ENCODE measurements around the gene AIMP1.

The AIMP1 gene

DNA sequence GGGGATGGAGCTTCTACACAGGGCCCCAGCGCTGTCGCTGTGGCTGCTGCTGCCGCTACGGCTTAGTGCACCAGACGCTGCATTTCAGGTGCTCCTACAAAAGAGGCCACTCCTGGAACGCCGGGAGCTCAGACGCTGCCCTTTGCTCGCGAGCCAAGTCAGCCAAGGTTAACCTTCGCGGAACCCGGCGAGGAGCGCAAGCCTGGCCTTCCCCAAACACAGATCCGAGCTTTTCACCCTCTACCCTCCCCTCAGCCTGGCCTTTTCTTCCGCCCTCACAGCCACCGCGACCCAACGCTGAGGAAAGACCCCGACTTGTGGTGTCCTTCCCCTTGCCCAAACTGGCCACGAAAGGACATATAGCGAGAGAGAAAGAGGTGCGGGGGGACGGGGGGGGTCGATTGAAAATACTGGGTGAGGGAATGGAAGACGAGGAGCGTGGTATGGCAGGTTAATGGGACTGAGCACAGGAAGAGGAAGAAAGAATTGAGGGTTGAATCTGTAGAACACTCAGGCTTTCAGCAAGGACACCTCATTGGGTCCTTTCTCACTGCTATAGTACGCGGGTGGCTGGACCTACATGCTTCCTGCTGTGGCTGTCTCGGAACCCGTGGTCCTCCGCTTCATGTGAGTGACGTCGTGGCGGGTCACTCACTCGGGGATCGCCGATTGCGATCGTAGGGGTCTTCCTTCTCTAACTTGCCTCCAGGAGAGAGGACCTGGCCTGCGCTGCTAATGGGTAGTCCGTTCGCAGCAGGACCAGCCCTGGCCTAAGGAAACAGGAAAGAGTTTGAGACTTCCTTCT is at the start of gene AIMP1, which contains the start of gene TBCK:
TSS of gene AIMP1 (plus strand) at position 583 of the 805 bp plus-strand sequence. CDS start 8,460 bp downstream, outside the sequence.
TSS of gene TBCK (minus strand) at position 242 of the 805 bp plus-strand sequence. CDS start 7,249 bp downstream, outside the sequence.
- peak; percentile 87 for DNase-seq (ENCODE audit: low spot score)

DNA sequence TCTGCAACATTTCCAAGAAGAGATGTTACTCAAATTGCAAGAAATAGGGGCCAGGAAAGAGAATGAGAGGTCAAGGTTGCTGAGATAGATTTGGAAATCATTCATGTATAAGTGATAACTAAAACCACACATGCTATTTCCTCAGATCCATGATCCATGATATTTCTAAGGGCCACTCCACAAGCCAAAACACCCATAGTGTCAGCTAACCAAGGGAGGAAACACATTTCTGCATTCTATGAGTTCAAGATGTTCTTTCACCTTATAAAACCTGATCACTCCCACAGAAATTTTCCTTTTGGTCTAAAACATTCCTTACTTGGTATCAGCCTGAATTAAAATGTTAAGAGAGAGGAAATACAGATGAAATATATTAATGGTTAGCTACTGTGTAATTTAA is 47.6 kb upstream of the AIMP1 start:
- peak; percentile 32 for DNase-seq (ENCODE audit: low spot score)

DNA sequence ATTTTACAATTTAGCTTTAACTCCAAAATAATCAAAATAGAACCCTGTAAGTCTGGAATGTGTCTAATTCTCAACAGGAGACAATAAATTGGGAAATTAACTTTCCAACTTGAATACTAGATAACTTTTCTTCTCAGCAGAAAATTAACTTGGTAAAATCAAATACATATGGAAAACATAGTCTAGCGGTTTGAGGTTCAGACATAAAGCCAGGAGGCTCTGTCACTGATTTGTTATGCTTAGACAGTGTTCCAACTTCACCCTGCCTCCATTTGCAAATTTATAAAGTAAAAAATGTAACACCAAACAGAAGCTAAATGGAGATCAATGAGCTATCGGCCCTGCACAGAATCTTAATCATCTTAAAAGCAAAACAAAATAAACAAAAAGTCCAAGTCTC is 46.6 kb upstream of the AIMP1 start:
- DNase-seq (ENCODE audit: low spot score) = no peak

DNA sequence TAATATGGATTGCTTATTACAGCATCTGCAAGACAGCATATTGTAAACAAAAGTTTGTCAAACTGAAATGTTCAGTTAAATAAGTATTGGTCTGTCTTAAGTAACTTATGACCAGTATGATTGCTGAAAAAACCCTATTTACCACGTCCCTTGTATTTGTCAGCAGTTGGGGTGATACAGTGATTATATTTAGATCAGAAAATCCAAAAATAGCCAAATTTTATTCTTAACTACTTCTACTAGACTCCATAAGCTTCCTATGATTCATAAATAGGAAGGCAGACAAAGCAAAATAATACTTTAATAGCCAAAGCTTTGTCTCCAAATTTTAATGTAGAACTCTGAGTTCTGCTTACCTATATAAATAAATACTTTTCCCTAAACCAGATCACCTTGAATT is 45.6 kb upstream of the AIMP1 start:
- no peak for DNase-seq (ENCODE audit: low spot score)

DNA sequence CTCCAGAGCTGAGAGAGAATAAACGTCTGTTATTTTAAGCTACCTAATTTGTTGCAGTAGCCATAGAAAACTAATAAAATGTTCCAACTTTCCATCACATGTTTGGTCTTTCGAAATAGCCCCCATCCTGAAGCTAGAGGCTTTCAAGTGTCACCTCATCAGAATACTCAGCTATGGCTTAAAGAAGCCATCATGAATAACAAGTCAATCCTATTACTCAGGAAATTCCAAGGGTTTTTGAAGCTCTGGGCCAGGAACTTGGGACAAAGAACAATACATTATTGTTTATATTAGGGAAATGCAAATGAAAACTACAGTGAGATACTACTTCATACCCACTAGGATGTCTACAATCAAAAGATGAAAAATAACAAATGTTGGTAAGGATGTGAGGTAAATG is 42.5 kb upstream of the AIMP1 start:
- DNase-seq (ENCODE audit: low spot score) = peak; percentile 8

DNA sequence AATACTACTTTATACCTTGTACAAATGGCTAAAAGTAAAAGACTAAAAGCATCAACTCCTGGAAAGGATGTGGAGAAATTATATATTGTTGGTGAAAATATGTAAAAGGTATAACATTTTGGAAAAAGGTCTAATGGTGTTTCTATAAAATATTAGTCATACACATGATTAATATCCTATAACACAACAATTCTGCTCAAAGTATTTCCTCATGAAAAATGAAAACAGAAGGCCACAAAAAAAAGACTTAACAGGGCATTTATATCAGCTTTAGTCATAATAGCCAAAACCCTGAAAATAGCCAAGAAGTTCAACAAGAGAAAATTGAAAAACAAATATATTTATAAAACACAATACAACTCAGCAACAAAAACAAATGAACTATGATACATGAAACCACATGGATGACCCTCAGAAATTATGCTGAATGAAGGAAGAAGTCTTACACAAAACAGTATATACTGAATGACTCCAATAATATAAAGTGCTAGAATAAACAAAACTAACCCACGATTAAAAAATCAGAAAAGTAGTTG is 39.1 kb upstream of the AIMP1 start:
- DNase-seq (ENCODE audit: low spot score) = no peak

DNA sequence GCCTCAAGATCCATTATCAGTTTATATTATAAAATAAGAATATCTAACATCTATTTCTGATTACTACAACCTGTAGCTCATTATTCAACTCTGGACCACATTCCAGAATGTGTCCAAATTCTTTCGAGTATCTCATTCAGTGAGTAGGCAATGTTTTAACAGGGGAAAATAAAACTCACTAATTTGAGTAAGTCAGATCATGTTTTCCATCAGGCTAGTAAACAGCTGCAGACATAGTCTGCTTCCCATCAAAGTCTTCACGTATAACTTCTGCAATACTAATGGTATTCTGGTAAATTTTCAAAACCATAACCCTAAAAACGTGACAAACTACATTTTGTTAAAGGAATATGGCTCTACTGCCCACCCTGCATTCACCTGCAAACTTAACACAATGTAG is 32.1 kb upstream of the AIMP1 start:
- no peak for DNase-seq (ENCODE audit: low spot score)

DNA sequence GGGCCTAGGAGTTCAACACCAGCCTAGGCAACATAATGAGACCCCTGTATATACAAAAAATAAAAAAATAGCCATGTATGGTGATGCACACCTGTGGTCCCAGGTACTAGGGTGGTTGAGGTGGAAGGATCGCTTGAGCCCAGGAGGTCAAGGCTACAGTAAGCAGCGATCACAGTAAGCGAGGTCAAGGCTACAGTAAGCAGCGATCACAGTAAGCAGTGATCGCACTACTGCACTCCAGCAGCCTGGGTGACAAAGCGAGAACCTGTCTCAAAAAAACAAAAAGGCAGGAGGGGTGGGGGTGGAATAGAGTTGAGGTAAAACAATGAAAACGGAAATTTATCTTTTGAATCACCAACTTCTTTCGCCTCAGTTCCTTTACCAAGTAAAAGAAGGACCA is 29.7 kb upstream of the AIMP1 start:
- DNase-seq (ENCODE audit: low spot score) = no peak

DNA sequence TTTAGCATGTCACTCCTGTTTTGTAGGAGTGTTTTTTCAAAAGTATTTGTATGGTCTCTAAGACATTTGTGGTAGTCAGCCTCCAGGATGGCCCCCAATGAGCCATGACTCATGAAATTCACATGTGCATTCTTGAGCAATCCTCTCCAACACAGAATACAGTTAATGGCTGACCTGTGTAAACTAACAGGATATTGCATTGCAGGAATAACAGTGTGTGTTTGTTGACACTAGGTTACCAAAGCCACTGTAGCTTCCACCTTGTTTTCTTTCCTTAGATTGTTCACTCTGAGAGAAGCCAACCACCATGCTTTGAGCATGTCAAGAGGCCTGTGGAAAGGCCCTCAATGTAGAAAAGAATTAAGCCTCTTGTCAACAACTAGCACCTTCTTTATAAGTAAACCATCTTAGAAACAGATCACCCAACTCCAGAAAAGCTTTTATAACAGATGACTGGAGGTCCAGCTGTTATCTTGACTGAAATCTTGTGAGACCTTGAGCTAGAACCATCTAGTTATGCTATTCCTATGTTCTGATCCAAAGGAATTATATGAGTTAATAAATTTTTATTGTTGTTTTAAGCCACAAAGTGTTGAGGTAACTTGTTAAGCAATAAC is 28.9 kb upstream of the AIMP1 start:
- DNase-seq (ENCODE audit: low spot score) = peak; percentile 36

DNA sequence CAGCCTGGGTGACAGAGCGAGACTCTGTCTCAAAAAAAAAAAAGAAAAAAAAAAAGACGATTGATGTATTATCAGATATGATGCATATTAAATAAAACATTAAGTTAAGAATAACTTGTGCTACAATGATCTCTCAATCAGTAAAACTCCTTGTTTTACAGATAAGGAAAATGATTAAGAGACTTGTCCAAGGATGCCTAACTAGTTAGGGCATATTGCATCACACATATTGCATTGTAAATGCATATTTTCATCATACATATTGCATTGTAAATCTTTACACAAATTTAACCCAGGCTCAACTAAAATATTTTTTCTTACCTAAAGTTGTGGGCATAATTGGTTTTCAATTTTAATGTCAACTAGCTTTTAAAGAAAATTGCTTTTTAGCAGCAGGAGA is 26.6 kb upstream of the AIMP1 start:
- no peak for DNase-seq (ENCODE audit: low spot score)

DNA sequence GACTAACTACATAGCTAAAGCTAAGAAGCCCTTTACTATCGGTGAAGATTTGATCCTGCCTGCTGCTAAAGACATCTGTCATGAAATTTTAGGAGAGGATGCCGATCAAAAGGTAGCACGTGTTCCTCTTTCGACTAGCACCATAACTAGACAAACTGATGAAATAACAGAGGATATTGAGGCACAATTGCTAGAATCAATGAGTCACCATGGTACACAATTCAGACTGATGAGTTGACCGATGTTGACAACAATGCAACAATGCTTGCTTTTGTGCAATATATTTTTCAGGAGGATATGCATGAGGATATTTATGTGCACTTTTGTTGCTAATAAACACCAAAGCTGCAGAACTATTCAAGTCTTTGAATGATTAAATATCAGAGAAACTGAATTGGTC is 24.7 kb upstream of the AIMP1 start:
- DNase-seq (ENCODE audit: low spot score) = no peak

DNA sequence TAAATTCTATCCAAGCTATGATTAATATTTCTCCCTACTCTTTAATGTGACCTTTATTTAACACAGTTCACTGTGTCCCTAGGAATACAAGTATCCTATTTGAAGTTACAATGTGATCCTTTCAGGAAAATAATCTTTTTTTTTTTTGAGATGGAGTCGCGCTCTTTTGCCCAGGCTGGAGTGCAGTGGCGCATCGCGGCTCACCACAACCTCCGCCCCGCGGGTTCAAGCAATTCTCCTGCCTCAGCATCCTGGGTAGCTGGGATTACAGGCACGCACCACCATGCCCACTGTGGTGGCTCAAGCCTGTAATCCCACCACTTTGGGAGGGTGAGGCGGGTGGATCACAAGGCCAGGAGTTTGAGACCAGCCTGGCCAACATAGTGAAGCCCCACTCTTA is 22.3 kb upstream of the AIMP1 start:
- no peak for DNase-seq (ENCODE audit: low spot score)

DNA sequence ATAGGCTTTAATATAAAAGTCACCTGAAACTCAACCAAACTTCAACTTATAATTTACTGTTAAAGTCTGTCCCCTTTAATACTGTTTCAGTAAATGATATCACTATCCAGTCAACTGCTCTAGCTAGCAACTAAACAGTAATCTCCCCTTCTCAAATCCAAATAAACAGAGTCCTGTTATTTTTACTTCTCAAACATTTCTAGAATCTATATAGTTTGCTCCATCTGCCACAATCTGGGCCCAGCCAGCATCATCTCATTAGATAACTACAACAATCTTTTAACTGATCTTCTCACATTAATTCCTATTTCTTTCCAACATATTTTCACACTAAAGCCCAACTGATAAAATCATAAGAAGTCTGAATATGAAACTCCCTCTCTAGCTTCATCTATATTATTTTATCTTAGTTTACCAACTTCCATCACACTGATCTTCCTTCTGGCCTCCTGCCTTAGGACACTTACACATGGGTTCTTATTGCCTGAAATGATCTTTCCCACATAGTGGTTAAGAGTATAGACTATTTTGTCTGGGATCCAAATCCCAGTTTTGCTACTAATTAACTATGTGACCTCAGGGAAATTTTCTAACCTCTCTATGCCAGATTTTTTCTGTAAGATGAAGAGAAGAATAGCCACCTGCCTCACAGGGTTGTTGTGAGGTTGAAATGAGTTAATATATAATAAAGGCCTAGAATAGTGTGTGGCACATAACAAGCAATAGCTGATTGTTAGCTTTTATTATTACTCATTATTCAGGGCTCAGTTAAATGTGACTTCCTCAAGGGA is 18.9 kb upstream of the AIMP1 start:
- DNase-seq (ENCODE audit: low spot score) = no peak

DNA sequence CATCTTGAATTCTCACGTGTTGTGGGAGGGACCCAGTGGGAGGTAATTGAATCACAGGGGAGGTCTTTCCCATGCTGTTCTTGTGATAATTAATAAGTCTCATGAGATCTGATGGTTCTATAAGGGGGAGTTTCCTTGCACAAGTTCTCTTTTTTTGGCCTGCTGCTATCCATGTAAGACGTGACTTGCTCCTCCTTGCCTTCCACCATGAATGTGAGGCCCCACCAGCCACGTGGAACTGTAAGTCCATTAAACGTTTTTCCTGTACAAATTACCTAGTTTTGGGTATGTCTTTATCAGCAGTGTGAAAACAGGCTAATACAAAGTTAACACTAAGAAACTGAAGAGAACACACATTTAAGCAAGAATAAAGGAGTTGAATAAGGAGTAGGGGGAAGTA is 16.4 kb upstream of the AIMP1 start:
- DNase-seq (ENCODE audit: low spot score) = no peak

DNA sequence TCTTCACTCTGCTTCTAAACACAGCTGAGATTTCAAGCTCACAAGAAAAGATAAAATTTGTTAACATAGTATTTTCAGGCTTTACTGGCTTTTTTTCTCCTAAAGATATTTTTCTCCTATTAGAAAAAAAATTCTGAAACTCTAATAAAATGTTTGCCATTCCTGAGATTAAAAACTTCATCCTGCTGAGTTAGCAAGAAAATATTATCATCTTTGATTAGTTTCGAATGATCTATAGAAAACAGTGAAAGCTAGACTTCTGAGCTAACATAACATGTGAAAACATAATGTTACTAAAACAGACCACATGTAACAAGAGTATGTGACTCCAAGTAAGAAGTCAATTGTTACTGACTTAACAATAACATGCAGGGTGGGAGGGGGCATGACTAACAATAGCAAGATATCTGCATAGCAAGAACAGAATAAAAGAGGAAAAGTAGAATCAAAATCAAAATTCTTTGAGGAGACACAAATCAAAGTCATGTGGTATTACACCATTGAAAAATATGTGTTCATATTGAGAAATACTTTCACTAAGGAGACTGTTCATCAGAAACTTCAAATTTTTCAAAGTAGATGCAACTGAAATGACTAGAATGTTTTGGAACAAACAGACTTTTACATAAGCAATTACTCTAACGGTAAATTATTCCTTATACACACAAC is 14.8 kb upstream of the AIMP1 start:
- DNase-seq (ENCODE audit: low spot score) = peak; percentile 47

DNA sequence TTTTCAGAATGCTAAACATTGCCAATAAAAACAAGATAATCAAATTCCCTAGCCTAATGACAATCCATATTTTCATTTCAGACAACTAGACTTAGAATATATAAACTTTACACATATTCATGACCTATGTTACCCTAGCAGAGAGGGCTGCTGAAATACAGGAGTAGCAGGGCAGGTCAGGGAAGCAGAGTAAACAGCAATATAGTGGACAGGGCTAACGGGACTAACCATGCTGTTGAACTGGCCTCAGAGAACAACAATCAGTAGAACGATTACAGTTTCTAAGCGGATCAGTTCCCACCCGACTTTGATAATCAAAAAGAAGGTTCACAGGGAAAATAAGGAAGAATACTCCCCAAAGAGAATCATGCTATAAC is 14.3 kb upstream of the AIMP1 start:
- no peak for DNase-seq (ENCODE audit: low spot score)

DNA sequence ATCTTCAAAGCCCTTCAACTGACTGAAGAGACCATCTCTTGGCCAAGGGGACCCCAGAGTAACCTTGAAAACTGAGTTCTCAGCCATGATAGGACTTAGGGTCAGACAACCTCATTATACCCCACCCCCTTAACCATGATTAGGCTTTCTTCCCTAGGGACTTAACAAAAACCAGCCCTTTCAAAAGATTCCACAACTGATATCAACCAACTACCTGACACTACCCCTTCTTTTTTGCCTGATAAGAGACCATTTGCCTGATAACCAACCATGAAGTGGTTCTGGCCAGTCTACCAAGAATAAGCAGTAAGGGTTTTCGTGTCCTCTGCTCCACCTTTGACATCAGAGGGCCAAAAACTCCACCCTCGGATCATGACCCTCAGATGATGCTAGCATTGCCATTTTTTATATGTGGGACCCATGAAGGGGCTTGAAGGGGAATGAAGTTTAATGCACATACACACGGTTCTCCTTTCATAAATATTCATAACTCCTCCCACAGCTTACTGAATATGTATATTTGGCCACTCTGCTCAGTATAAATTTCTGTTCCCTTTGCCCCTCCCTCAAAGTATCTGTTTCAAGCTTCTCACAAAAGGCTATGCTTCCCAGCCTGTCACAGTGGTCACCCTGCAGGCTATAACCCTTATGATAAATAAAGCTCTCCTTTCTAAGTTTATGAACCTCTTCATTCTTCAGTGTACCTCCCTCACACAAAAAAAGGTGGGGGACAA is 12.6 kb upstream of the AIMP1 start:
- DNase-seq (ENCODE audit: low spot score) = no peak

DNA sequence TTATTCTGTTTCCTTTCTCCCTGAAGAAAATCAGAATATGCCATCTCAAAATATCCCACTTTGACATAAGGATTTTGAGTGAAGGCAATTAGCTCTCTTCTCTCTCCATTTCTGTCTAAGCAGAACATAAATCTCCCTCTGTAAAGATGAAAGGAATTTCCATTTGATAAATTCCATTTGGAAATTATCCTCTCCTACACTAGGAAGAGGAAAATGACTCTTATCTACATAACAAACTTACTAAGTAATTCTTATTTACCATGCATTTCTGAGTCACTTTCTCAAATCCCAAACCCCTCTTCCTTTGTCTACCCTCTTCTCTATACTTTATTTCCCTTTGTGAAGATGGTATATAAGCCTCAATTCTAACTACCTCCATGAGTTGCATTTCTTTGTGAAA is 11.7 kb upstream of the AIMP1 start:
- DNase-seq (ENCODE audit: low spot score) = no peak

DNA sequence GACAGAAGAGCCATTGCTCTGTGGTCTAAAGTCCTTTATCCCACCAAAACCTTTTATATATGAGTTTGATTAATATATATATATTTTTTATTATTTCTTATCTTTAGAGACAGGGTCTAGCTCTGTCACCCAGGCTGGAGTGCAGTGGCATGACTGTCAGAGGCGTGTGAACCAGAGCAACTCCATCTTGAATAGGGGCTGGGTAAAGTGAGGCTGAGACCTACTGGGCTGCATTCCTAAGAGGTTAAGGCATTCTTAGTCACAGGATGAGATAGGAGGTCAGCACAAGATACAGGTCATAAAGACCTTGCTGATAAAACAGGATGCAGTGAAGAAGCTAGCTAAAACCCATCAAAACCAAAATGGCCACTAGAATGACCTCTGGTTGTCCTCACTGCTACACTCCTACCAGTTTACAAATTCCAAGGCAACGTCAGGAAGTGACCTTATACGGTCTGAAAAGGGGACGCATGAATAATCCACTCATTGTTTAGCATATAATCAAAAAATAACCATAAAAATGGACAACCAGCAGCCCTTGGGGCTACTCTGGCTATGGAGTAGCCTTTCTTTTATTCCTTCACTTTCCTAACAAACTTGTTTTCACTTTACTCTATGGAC is 10.8 kb upstream of the AIMP1 start:
- DNase-seq (ENCODE audit: low spot score) = no peak

DNA sequence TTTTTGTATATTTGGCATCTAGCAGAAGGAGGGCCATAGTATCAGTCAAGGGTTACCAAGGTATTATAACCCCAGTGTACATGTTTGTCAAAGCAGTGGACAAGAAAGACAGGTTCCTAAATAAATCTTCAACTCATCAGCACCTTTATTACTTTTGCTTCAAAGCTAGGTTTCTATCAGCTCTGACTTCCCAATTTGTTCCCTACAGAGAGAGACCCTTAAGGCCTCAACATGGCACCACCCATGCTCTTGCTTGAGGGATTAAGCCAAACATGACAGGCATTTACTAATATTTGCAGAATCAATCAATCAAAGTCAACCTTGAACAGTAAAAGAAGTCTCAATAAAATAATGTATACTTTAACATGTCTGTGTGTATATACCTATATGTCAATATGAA is 9.8 kb upstream of the AIMP1 start:
- DNase-seq (ENCODE audit: low spot score) = no peak

DNA sequence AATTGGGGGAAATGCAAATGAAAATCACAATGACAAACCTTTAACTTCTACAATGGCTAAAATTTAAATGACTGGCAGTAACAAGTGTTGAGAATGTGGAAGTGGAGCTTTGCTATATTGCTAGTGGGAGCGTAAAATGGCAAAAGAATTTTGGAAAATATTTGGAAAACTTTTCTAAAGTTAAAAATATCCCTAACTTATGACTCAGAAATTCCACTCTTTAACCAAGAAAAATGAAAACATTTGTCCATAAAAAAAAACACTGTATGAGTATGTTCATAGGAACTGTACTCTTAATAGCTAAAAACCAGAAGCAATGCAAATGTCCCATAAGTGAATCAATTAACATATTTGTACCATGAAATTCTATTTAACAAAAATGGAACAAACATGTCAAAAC is 4.0 kb upstream of the AIMP1 start:
- peak; percentile 35 for DNase-seq (ENCODE audit: low spot score)

All from GM03348 (cell line).